ENCODE results near the gene TRABD2B.

The TRABD2B gene

DNA sequence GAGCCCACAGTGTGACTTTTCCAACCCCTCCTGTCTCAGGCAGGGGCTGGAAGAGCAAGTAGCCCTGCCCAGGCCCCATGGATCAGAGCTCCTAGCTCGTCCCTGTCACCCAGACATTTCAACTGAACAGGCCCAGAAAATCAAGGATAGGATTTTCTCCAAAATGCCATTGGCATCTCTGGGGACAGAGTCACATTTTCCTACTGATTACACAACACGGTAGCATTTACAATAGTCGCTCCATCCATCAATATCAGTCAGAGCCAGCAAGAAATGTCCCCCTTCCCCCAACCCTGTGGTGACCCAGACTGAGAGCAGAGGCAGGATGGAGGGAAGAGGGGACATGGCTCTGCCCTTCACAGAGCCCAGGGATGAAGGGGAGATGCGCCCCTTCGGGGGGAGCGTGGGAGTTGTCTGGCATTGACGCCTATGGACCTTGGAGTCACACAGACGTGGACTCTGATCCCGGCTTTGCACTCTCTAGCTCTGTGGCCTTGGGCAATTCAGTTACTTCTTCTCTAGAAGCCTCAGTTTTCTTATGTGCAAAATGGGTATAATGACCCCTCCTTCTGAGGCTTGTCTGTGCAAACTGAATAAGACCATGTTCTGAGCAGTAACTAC, 283.7 kb downstream of the TRABD2B start:
- no peaks in the 10 kb centered on the region for H3K27me3 ChIP-seq (ENCODE audit: low read length)
- no peaks in the 10 kb centered on the region for H3K79me2 ChIP-seq (ENCODE audit: insufficient read depth, low read length)
- H2AFZ ChIP-seq (ENCODE audit: low read depth, low read length, severe bottlenecking): no peak overlapping the region
- no peak overlapping the region for H3K27ac ChIP-seq (ENCODE audit: low read depth, low read length)
- no peaks in the 10 kb centered on the region for H3K9me3 ChIP-seq (ENCODE audit: insufficient read depth, low read length)
- no peaks in the 10 kb centered on the region for H3K9me2 ChIP-seq (replicated peaks; ENCODE audit: insufficient read depth, low read length)
- H3F3A ChIP-seq (ENCODE audit: insufficient read depth): no peaks in the 10 kb centered on the region
- H3K4me3 ChIP-seq (ENCODE audit: insufficient read depth, low read length, poor library complexity, severe bottlenecking): no peak overlapping the region
- no peak overlapping the region for H3K9ac ChIP-seq (ENCODE audit: low read length)
- no peaks in the 10 kb centered on the region for H4K20me1 ChIP-seq (ENCODE audit: low read depth, low read length)
- TF ChIP-seq EZH2phosphoT487 (conservative IDR thresholded peaks at IDR 0.05; ENCODE audit: low read length): no peak
- TF ChIP-seq, protein P1, sequence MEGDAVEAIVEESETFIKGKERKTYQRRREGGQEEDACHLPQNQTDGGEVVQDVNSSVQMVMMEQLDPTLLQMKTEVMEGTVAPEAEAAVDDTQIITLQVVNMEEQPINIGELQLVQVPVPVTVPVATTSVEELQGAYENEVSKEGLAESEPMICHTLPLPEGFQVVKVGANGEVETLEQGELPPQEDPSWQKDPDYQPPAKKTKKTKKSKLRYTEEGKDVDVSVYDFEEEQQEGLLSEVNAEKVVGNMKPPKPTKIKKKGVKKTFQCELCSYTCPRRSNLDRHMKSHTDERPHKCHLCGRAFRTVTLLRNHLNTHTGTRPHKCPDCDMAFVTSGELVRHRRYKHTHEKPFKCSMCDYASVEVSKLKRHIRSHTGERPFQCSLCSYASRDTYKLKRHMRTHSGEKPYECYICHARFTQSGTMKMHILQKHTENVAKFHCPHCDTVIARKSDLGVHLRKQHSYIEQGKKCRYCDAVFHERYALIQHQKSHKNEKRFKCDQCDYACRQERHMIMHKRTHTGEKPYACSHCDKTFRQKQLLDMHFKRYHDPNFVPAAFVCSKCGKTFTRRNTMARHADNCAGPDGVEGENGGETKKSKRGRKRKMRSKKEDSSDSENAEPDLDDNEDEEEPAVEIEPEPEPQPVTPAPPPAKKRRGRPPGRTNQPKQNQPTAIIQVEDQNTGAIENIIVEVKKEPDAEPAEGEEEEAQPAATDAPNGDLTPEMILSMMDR (IDR thresholded peaks at IDR 0.05; ENCODE audit: insufficient read depth, low read length, poor library complexity, severe bottlenecking): no peak
- H3K36me3 ChIP-seq (ENCODE audit: low read length): no peaks in the 10 kb centered on the region
- H3K4me2 ChIP-seq (ENCODE audit: low read depth, low read length, poor library complexity, severe bottlenecking): no peak overlapping the region

DNA sequence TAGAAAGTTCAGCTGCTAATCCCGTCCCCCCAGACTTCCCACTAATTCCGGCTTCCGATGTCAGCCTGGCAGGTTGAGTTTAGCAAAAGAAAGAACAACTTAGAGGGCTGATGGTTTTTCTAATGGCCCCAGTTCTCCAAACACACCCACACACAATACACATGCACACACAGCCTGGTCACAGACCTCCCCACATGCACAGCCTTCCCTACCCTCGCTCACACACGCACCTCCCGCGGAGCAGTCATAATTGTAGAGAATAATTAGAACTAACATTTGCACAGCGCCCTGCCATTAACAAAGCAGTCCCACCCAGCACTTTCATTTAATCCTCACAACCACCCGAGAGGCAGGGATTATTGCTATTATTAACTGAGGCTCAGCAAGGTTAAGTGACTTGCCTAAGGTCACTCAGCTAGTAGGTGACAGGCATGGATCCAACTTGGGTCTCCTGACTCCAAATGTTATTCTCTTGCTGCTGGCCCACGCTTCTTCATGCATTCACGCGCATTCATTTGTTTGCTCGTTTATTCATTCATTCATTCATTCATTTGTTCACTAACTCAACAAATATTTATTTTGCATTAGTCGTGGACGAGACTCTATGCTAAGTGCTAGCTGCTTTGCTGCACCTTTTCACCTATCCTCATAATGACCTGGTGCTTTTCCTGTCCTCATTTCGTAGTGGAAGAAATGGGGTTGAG, 284.4 kb downstream of the TRABD2B start:
- no peaks in the 10 kb centered on the region for H3K9me2 ChIP-seq (replicated peaks; ENCODE audit: insufficient read depth, low read length)
- H3K4me2 ChIP-seq (ENCODE audit: low read depth, low read length, poor library complexity, severe bottlenecking): no peak overlapping the region
- H3K79me2 ChIP-seq (ENCODE audit: insufficient read depth, low read length): no peaks in the 10 kb centered on the region
- H3K27me3 ChIP-seq (ENCODE audit: low read length): no peaks in the 10 kb centered on the region
- H3K4me3 ChIP-seq (ENCODE audit: insufficient read depth, low read length, poor library complexity, severe bottlenecking): no peak overlapping the region
- H3K9ac ChIP-seq (ENCODE audit: low read length): no peak overlapping the region
- no peak overlapping the region for H2AFZ ChIP-seq (ENCODE audit: low read depth, low read length, severe bottlenecking)
- H3K9me3 ChIP-seq (ENCODE audit: insufficient read depth, low read length): no peaks in the 10 kb centered on the region
- no peaks in the 10 kb centered on the region for H3F3A ChIP-seq (ENCODE audit: insufficient read depth)
- H3K27ac ChIP-seq (ENCODE audit: low read depth, low read length): no peak overlapping the region
- TF ChIP-seq EZH2phosphoT487 (conservative IDR thresholded peaks at IDR 0.05; ENCODE audit: low read length): no peak
- TF ChIP-seq, protein P1 (IDR thresholded peaks at IDR 0.05; ENCODE audit: insufficient read depth, low read length, poor library complexity, severe bottlenecking): no peak
- H4K20me1 ChIP-seq (ENCODE audit: low read depth, low read length): no peaks in the 10 kb centered on the region
- no peaks in the 10 kb centered on the region for H3K36me3 ChIP-seq (ENCODE audit: low read length)

GRCh38 chr1:47711848-47712492, 285.2 kb downstream of the TRABD2B start:
- Histone ChIP-seq H3K27ac (ENCODE audit: low read depth, low read length) (no peak overlapping the region), H3K4me3 (ENCODE audit: insufficient read depth, low read length, poor library complexity, severe bottlenecking) (no peak overlapping the region), H2AFZ (ENCODE audit: low read depth, low read length, severe bottlenecking) (no peak overlapping the region), H3K79me2 (ENCODE audit: insufficient read depth, low read length) (no peaks in the 10 kb centered on the region), H3K9ac (ENCODE audit: low read length) (no peak overlapping the region), H4K20me1 (ENCODE audit: low read depth, low read length) (no peaks in the 10 kb centered on the region), H3K36me3 (ENCODE audit: low read length) (no peaks in the 10 kb centered on the region), H3F3A (ENCODE audit: insufficient read depth) (no peaks in the 10 kb centered on the region), H3K9me2 (replicated peaks; ENCODE audit: insufficient read depth, low read length) (no peaks in the 10 kb centered on the region), H3K4me2 (ENCODE audit: low read depth, low read length, poor library complexity, severe bottlenecking) (no peak overlapping the region), H3K27me3 (ENCODE audit: low read length) (no peaks in the 10 kb centered on the region), H3K9me3 (ENCODE audit: insufficient read depth, low read length) (no peaks in the 10 kb centered on the region)
- TF ChIP-seq, protein P1 (IDR thresholded peaks at IDR 0.05; ENCODE audit: insufficient read depth, low read length, poor library complexity, severe bottlenecking): no peak
- no peak for TF ChIP-seq EZH2phosphoT487 (conservative IDR thresholded peaks at IDR 0.05; ENCODE audit: low read length)
